Esophagus muscularis mucosa (tissue), 4 donors: ENCODE data around the gene GNA12.

Source experiments
- EP300 ChIP-seq: sonication (generic); formaldehyde crosslinking; IDR thresholded peaks from one replicate; pipeline ENCODE4 v1.6.1; 2017; ENCODE audit warnings: antibody characterized with exemption
- POLR2AphosphoS5 ChIP-seq, 2 donors: sonication (generic); formaldehyde crosslinking; IDR thresholded peaks; one replicate each; pipeline ENCODE4 v1.6.1; 2017; ENCODE audit warnings: antibody characterized with exemption in 2 of 2
- TF ChIP-seq, protein P1 (sequence below), 3 experiments: fragments of 200-600 bp in 2 of 3; fragments of 450-650 bp in 1 of 3; sonication (generic) in 2 of 3; IDR thresholded peaks; one replicate each; pipeline ENCODE4 v1.5.1; 2017 to 2019; ENCODE audit warnings: antibody characterized with exemption in 3 of 3, mild to moderate bottlenecking in 2 of 3, moderate library complexity in 1 of 3

DNA sequence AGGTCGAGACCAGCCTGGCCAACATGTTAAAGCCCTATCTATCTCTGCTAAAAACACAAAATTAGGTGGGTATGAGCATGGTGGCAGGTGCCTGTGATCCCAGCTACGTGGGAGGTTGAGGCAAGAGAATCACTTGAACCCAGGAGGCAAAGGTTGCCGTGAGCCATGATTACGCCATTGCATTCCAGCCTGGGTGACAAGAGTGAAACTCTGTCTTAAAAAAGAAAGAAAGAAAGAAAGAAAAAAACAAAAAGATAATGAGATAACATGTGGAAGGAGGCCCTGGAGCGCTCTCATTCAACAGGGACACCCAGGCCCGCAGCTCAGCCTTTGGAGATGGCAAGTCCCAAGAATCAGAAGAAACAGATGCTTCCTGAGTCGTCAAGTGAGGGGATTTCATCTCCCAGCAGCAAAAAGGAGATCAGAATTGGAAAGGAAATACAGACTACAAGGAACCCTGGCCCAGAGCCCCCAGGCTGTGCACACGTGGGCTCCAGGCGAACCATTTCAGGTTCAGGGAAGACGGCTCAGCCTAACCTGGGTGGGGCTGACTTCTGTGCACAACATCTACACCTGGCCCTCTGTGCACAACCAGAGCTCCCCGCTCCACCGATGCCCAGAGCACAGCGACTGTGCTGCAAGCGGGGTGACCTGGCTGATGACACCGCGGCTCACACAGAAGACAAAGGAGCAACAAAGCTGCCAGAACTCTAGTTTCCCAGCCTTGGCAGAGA, 33.3 kb downstream of the GNA12 start:
- TF ChIP-seq, protein P1, sequence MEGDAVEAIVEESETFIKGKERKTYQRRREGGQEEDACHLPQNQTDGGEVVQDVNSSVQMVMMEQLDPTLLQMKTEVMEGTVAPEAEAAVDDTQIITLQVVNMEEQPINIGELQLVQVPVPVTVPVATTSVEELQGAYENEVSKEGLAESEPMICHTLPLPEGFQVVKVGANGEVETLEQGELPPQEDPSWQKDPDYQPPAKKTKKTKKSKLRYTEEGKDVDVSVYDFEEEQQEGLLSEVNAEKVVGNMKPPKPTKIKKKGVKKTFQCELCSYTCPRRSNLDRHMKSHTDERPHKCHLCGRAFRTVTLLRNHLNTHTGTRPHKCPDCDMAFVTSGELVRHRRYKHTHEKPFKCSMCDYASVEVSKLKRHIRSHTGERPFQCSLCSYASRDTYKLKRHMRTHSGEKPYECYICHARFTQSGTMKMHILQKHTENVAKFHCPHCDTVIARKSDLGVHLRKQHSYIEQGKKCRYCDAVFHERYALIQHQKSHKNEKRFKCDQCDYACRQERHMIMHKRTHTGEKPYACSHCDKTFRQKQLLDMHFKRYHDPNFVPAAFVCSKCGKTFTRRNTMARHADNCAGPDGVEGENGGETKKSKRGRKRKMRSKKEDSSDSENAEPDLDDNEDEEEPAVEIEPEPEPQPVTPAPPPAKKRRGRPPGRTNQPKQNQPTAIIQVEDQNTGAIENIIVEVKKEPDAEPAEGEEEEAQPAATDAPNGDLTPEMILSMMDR (IDR thresholded peaks at IDR 0.05) = no peak
- TF ChIP-seq POLR2AphosphoS5 (IDR thresholded peaks at IDR 0.05) (no peak), EP300 (no peak)
